Stimulated activated CD8-positive, alpha-beta memory T cell treated with anti-CD3 and anti-CD28 coated beads, Interleukin-15, amount 100 ng/mL, for 24 hours (primary cell): ENCODE data around the gene TMC1.
A peak's percentile ranks its signal among the peaks of the same experiment; 100 is the strongest.
"Not testable (repeated sequence)": the region's sequence is repeated elsewhere in the genome, so short reads cannot be mapped to it uniquely, and the experiment has no call there.

Experiments used
- DNase-seq: peaks from one replicate; pipeline ENCODE4 v3.0.0-alpha.2; 2020; ENCODE audit warnings: low read depth

TMC1 gene

GRCh38 chr9:72526901-72527800, 5.7 kb downstream of the TMC1 start:
- peak; percentile 17 for DNase-seq

DNA sequence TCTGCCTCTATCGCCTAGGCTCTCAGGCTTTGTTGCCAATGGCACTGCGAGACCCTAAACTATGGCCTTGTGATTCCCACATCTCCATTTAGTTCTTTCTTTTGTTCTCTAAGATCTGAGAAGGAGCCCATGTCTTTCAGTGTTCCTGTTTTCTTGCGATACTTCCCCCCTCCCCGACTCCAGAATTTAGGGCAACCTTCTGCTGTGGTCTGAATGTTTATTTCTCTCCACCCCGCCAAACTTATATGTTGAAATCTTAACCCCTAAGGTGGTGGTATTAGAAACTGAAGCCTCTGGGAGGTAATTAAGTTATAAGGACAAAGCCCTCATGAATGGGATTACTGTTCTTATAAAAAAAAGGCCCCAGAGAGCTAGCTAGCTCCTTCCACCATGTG, 6.4 kb downstream of the TMC1 start:
- DNase-seq, result no peak

GRCh38 chr9:72529531-72529930, 8.1 kb downstream of the TMC1 start:
- no peak for DNase-seq

DNA sequence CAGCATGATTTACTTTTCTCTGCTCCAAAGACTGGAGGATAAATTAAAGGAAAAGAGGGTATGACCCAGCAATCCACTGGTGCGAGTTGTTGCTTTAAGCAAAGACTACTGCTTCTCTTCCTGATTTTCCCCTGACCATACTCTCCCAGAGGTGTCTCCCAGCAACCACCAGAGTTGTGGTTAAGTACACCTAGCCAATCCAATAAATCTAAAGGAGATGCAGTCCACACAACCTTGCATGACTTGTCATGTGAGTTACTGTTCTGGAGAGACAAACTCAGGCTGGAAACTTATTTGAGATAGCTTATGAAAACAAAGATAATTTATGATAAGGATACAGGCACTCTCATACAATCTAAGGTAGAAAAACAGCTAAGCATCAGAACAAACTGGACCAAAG, 11.9 kb downstream of the TMC1 start:
- no peak for DNase-seq

DNA sequence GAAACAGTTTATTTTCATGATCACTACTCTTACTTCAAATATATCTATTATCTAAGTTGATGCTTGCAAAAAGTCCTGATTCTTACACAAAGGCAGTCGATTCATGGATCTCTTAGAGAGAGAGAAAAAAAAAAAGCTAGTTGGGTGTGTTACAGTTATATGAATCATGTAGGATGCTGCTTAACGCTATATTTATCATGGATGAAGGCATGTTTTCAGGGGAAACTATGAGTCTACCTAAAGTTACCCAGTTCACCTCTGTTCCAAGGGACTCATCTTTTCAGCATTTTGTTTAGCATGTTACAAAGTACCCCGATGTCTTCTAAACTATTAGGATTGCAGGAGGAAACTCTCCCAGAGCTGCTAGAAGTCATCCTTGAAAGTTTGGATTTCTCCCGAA, 13.5 kb downstream of the TMC1 start:
- DNase-seq, result no peak

DNA sequence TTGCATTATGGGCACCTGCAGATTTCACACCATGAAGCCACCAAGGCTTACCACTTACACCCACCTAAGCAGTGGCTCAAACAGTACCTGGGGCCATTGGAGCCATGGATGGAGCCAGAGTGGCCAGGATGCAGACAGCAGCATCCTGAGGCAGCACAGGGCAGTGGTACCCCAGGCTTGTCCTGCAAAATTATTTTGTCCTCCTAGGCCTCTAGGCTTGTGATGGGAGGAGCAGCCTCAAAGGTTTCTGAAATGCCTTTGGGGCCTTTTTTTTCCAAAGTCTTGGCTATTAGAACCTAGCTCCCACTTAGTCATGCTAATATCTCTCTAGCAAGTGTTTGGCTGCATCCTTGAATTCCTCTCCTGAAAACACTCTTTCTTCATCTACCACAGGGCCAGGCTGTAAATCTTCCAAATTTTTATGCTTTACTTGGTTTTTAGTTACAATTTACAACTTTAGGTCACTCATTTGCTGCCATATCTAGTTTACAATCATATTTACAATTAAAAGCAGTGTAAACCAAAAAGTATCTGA, 15.7 kb downstream of the TMC1 start:
- no peak for DNase-seq

- no peak for DNase-seq
These were observed 16.3 kb downstream of the TMC1 start for GRCh38 chr9:72537671-72538070.

DNA sequence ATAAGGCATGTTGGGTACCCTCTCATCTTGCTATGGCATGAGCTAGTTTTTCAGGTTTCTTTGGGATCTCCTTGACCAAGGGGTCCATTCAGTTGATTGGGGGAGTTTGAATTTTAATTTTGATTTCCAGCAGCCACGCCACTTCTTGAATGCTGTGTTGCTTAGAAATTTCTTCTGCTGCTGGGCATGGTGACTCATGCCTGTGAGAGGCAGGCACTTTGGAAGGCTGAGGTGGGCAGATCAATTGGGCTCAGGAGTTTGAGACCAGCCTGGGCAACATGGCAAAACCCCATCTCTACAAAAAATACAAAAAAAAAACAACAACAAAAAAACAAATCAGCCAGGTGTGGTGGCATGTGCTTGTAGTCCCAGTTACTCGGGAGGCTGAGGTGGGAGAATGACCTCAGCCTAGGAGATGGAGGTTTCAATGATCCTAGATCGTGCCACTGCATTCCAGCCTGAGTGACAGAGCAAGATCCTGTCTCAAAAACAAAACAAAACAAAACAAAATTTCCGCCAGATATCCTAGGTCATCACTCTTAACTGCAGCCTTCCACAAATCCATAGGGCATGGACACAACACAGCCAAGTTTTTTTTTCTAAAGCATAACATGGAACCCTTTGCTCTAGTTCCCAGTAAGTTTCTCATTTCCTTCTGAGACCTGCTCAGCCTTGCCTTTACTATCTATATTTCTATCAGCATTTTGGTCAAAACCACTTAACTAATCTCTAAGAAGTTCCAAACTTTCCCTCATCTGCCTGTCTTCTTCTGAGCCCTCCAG, 17.7 kb downstream of the TMC1 start:
- no peak for DNase-seq

- DNase-seq, result no peak
These were observed 18.5 kb downstream of the TMC1 start for GRCh38 chr9:72539824-72540347.

DNA sequence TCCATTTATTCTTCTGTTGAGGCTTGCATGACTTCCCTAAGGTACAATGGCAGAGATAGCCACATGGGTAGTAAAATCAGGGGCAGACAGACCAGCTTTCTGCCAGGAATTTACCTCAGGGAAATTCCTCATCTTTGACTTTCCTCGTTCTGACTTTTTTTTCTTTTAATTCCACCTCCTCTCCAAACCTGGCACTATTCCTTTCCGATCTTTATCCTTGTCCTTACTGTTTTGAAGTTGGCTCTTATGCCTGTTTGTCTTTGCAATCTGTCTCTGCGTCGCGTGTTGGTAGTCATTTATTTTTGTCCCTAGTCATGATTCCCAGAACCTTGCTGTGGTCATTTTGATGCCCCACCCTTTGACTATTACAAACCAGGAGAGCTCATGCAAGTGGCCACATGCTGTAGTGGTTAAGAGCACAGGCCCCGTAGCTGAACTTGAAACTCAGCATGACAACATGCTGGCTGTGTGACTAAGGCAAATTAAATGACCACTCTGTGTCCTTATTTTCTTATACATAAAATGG, 19.0 kb downstream of the TMC1 start:
- DNase-seq, result no peak

DNA sequence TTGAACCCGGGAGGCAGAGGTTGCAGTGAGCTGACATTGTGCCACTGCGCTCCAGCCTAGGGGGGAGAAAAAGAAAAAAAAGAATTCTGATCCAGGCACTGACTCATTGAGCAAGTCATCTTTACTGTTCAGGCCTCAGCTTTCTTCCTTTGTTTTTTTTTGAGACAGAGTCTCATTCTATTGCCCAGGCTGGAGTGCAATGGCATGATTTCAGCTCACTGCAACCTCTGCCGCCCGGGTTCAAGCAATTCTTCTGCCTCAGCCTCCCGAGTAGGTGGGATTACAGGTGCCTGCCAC, 21.1 kb downstream of the TMC1 start:
- not testable (repeated sequence) for DNase-seq

DNA sequence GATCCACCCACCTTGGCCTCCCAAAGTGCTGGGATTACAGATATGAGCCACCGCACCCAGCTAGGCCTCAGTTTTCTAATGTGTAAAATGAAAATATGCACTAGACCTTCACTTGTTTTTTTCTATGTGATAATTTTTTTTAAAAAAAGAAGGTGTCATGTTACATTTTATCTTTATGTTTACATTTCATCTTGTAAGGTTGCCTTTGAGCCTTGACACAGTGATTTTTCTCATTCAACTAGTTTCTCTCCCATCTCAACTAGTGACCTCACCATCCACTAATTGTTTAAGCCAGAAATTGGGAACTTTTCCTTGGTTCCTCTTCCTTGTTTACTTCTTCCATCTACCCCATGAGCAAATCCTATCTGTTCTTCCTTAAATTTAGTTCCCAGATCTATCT, 21.5 kb downstream of the TMC1 start:
- DNase-seq, result no peak

DNA sequence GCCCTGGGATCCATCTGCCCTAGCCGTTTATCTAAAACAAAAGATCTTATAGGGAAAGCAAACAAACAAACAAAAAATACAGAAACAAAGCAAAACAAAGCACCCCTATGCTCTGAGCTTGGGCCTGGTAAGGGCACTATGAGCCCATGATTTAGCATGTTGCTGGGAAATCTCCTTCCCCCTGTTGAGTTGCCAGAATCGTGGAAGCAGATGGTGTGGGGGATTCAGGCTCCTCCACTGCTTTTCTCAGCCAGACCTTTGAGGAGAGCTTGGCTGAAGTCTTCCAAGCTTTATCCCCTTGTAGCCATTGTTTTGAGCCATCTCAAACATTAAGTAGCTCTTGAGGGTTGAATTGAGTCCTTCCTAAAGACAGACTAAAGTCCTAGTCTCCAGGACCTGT, 29.9 kb downstream of the TMC1 start:
- DNase-seq, result no peak

DNA sequence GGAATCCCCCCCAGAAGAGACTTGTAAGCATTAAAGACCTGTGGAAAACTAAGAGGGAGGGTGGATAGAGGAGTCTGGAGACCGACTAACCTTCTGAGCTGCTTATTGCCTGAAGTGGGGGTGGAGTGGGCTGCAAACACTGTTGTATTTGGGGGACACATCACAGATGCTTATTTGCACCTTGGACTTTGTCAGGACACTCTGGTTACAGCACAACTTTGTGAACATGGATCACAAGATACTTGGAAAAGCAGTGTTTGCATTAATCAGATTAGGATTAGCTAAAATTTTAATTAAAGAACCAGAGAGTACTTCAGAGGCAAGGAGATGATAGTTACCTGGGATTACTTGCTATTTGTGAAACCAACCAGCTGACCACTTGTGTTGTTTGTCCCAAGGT, 30.9 kb downstream of the TMC1 start:
- DNase-seq, result no peak

DNA sequence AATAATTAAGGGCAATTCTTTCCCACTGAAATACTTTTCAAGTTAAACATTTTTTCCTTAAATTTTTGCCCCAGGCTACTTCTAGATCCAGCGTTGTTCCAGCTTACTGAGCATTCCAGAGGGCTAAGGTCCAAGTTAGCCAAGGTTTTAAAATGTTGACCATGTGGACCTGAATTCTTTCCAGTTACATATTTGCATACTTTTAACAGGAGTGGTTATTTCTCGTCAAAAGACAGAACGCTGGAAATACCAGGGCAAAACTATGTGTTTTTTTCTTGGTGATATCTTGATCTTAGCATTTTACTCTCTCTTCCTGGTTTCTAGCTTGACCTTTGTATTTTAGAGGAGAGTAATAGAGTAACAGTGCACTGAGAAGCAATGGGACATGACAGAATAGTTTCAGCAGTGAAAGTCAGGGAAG, 32.8 kb downstream of the TMC1 start:
- no peak for DNase-seq

DNA sequence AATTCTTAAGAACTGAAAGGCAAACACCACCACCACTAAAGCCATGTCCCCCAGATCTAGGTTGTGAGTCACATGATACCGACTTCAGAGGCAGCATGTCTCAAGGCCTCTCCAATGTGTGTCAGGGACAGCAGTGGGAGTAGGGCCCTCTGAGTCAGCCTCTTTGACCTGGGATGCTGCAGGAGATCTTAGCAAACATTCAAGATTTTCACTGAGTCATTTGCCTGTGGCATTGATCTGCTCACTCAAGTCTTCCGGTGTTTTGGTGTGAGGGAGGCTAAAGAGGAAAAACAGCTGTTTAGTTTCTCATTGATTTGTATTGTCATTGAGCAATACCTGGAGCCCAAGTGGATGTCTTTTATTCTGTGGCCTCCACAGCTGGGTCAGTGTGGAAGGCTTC, 36.1 kb downstream of the TMC1 start:
- DNase-seq, result no peak

GRCh38 chr9:72560086-72560485, 38.7 kb downstream of the TMC1 start:
- no peak for DNase-seq

- no peak for DNase-seq
These were observed 42.4 kb downstream of the TMC1 start for GRCh38 chr9:72563806-72564205.

GRCh38 chr9:72564479-72565281, 43.3 kb downstream of the TMC1 start:
- DNase-seq, result no peak

DNA sequence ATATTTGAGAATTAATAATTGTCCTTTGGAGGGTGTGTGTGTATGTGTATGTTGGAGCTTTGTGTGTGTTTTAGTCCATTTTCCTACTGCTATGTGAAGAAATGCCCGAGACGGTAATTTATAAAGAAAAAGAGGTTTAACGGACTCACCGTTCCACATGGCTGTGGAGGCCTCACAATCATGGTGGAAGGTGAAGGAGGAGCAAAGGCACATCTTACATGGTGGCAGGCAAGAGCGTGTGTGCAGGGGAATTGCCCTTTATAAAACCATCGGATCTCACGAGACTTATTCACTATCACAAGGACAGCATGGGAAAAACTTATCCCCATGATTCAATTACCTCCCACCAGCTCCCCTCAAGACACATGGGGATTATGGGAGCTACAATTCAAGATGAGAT, 44.1 kb downstream of the TMC1 start:
- DNase-seq, result no peak

GRCh38 chr9:72574156-72574810, 52.9 kb downstream of the TMC1 start:
- DNase-seq, result no peak
